ENCODE measurements around the gene LPAR5.

The LPAR5 gene

DNA sequence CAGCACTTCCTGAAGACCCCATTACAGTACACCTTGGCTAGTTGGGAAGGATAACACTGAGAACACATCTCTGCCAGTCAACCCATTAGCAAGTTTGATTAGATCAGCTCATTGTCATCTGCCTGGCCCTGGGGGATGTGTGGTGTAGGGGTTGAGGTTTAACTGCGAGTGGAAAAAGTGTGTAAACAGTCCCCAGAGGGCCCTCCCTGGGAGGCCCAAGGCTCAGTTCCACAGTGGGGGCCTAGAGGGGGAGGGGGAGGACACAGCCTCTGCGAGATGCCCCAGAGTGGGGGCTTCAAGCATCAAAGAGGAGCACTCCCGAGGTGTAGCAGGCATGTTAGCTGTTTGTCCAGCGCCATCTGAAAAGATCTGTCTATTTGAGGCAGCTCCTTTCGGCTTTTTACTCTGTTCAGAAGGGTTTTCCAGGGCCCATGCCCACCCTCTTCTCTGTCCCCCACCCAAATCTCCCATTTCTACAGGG, 344 bp downstream of the LPAR5 start:
- H2BK5ac ChIP-seq (ENCODE audit: low read length) = no peak overlapping the region
- H3K9ac ChIP-seq (ENCODE audit: low read length) = no peak overlapping the region
- peaks cover 8% of the 10 kb centered on the region for H3K4me1 ChIP-seq (ENCODE audit: control insufficient read depth, low read depth, low read length)
- no peak overlapping the region for H4K8ac ChIP-seq (ENCODE audit: low read depth, low read length)
- no peak overlapping the region for H3K4me2 ChIP-seq (ENCODE audit: low read length)
- WGBS (ENCODE audit: extremely low coverage, insufficient coverage, low lambda C conversion rate) = no CpG with 5 or more reads among the region's 5 CpGs
- no peaks in the 10 kb centered on the region for H3K79me2 ChIP-seq (ENCODE audit: control insufficient read depth, insufficient read depth, low read length)
- H4K5ac ChIP-seq (ENCODE audit: low read length) = no peak overlapping the region
- peak; percentile 74 for DNase-seq
- H3K4ac ChIP-seq (ENCODE audit: low read depth, low read length) = no peak overlapping the region
- H3K18ac ChIP-seq (ENCODE audit: low read length) = no peak overlapping the region
- no peaks in the 10 kb centered on the region for H3K36me3 ChIP-seq (ENCODE audit: control insufficient read depth, insufficient read depth, low read length)
- H3K4me3 ChIP-seq (ENCODE audit: low read length) = no peak overlapping the region
- no peaks in the 10 kb centered on the region for H3K27me3 ChIP-seq (ENCODE audit: insufficient read depth, low read length, poor library complexity)
- H3K23ac ChIP-seq (ENCODE audit: low read length) = no peak overlapping the region
- H2BK120ac ChIP-seq (ENCODE audit: low read depth, low read length) = no peak overlapping the region
- no peaks in the 10 kb centered on the region for H3K79me1 ChIP-seq (ENCODE audit: low read length)
- no peak overlapping the region for H3K27ac ChIP-seq (ENCODE audit: low read depth, low read length)
- H3K56ac ChIP-seq (ENCODE audit: low read length) = peak overlapping the region; percentile 30
- H2BK15ac ChIP-seq (replicated peaks; ENCODE audit: low read depth) = no peak overlapping the region
- H2AK5ac ChIP-seq (ENCODE audit: low read length) = no peak overlapping the region

- H2BK15ac ChIP-seq (replicated peaks; ENCODE audit: low read depth) = no peak overlapping the region
- H4K5ac ChIP-seq (ENCODE audit: low read length) = no peak overlapping the region
- no peak overlapping the region for H2BK120ac ChIP-seq (ENCODE audit: low read depth, low read length)
- no peak overlapping the region for H3K9ac ChIP-seq (ENCODE audit: low read length)
- peak overlapping the region; percentile 45 for H3K23ac ChIP-seq (ENCODE audit: low read length)
- no peak overlapping the region for H2BK5ac ChIP-seq (ENCODE audit: low read length)
- H3K4me1 ChIP-seq (ENCODE audit: control insufficient read depth, low read depth, low read length) = peaks cover 8% of the 10 kb centered on the region
- no peaks in the 10 kb centered on the region for H3K36me3 ChIP-seq (ENCODE audit: control insufficient read depth, insufficient read depth, low read length)
- no peak overlapping the region for H3K4me2 ChIP-seq (ENCODE audit: low read length)
- no peaks in the 10 kb centered on the region for H3K27me3 ChIP-seq (ENCODE audit: insufficient read depth, low read length, poor library complexity)
- DNase-seq = no peak
- H3K4ac ChIP-seq (ENCODE audit: low read depth, low read length) = no peak overlapping the region
- no peaks in the 10 kb centered on the region for H3K79me1 ChIP-seq (ENCODE audit: low read length)
- H3K18ac ChIP-seq (ENCODE audit: low read length) = no peak overlapping the region
- H3K4me3 ChIP-seq (ENCODE audit: low read length) = no peak overlapping the region
- no CpG with 5 or more reads among the region's 21 CpGs for WGBS (ENCODE audit: extremely low coverage, insufficient coverage, low lambda C conversion rate)
- H3K79me2 ChIP-seq (ENCODE audit: control insufficient read depth, insufficient read depth, low read length) = no peaks in the 10 kb centered on the region
- H3K56ac ChIP-seq (ENCODE audit: low read length) = peak overlapping the region; percentile 67
- H3K27ac ChIP-seq (ENCODE audit: low read depth, low read length) = no peak overlapping the region
- no peak overlapping the region for H2AK5ac ChIP-seq (ENCODE audit: low read length)
- no peak overlapping the region for H4K8ac ChIP-seq (ENCODE audit: low read depth, low read length)
Measured at GRCh38 chr12:6632026-6632983, 3.5 kb downstream of the LPAR5 start.

DNA sequence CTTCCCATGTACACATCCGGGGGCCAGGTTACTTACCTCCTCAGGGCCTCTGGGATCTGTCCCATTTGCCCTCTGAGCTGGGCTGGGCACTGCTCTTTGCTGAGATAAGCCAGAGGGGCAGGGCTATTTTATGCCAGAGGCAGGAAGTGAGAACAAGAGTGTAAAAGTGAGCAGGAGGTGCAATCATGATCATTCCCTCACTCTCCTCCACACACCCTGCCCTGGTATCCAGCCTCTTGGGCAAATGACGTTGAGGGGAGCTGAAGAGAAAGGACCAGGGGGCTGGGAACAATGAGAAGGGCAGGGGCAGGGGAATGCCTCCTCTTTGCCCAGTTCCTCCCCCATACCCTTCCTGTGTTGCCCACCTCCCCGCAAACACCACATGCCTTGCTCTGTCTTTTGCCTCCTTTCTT, 4.2 kb downstream of the LPAR5 start:
- Histone ChIP-seq H3K27ac (ENCODE audit: low read depth, low read length) (no peak overlapping the region), H3K4me3 (ENCODE audit: low read length) (no peak overlapping the region), H3K27me3 (ENCODE audit: insufficient read depth, low read length, poor library complexity) (no peaks in the 10 kb centered on the region), H3K23ac (ENCODE audit: low read length) (no peak overlapping the region), H3K79me2 (ENCODE audit: control insufficient read depth, insufficient read depth, low read length) (no peaks in the 10 kb centered on the region), H4K8ac (ENCODE audit: low read depth, low read length) (no peak overlapping the region), H3K18ac (ENCODE audit: low read length) (no peak overlapping the region), H3K4ac (ENCODE audit: low read depth, low read length) (no peak overlapping the region), H3K4me1 (ENCODE audit: control insufficient read depth, low read depth, low read length) (peaks cover 8% of the 10 kb centered on the region), H3K9ac (ENCODE audit: low read length) (no peak overlapping the region), H2BK5ac (ENCODE audit: low read length) (no peak overlapping the region), H2AK5ac (ENCODE audit: low read length) (no peak overlapping the region), H2BK15ac (replicated peaks; ENCODE audit: low read depth) (no peak overlapping the region), H3K79me1 (ENCODE audit: low read length) (no peaks in the 10 kb centered on the region), H3K36me3 (ENCODE audit: control insufficient read depth, insufficient read depth, low read length) (no peaks in the 10 kb centered on the region), H3K56ac (ENCODE audit: low read length) (peak overlapping the region; percentile 22), H4K5ac (ENCODE audit: low read length) (no peak overlapping the region), H3K4me2 (ENCODE audit: low read length) (no peak overlapping the region), H2BK120ac (ENCODE audit: low read depth, low read length) (no peak overlapping the region)
- DNase-seq = no peak
- no CpG with 5 or more reads among the region's 3 CpGs for WGBS (ENCODE audit: extremely low coverage, insufficient coverage, low lambda C conversion rate)

GRCh38 chr12:6630736-6631135, 5.0 kb downstream of the LPAR5 start:
- Histone ChIP-seq H3K4me1 (ENCODE audit: control insufficient read depth, low read depth, low read length) (peaks cover 5% of the 10 kb centered on the region), H3K27me3 (ENCODE audit: insufficient read depth, low read length, poor library complexity) (no peaks in the 10 kb centered on the region), H3K23ac (ENCODE audit: low read length) (no peak overlapping the region), H3K79me1 (ENCODE audit: low read length) (no peaks in the 10 kb centered on the region), H3K79me2 (ENCODE audit: control insufficient read depth, insufficient read depth, low read length) (no peaks in the 10 kb centered on the region), H2BK5ac (ENCODE audit: low read length) (no peak overlapping the region), H3K36me3 (ENCODE audit: control insufficient read depth, insufficient read depth, low read length) (no peaks in the 10 kb centered on the region), H3K4me2 (ENCODE audit: low read length) (no peak overlapping the region), H3K9ac (ENCODE audit: low read length) (no peak overlapping the region), H2BK120ac (ENCODE audit: low read depth, low read length) (no peak overlapping the region), H3K4me3 (ENCODE audit: low read length) (no peak overlapping the region), H2BK15ac (replicated peaks; ENCODE audit: low read depth) (no peak overlapping the region), H2AK5ac (ENCODE audit: low read length) (no peak overlapping the region), H3K4ac (ENCODE audit: low read depth, low read length) (no peak overlapping the region), H3K18ac (ENCODE audit: low read length) (no peak overlapping the region), H4K8ac (ENCODE audit: low read depth, low read length) (no peak overlapping the region), H3K27ac (ENCODE audit: low read depth, low read length) (no peak overlapping the region), H4K5ac (ENCODE audit: low read length) (no peak overlapping the region), H3K56ac (ENCODE audit: low read length) (no peak overlapping the region)
- WGBS (ENCODE audit: extremely low coverage, insufficient coverage, low lambda C conversion rate) = no CpG with 5 or more reads among the region's 5 CpGs
- DNase-seq = no peak

DNA sequence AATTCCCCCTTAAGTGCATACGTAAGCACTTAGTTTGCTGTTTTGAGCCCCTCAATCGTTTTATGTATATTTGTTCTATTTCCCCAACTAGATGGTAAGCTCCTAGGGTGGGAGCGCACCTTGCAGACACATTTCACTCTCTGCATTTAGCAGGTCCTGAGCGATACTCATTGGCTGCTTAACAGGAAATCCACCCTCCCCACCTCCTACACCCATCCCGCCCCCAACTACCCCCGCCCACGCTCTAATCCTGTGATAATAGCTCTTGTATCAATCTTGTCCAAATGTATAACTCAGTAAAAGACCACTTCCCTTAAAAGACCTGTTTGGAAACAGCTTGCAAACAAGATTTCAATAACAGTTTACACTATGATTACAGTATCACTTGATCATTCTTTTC, 8.1 kb downstream of the LPAR5 start:
- H2BK5ac ChIP-seq (ENCODE audit: low read length) = no peak overlapping the region
- no peaks in the 10 kb centered on the region for H3K79me1 ChIP-seq (ENCODE audit: low read length)
- no peak overlapping the region for H3K4me3 ChIP-seq (ENCODE audit: low read length)
- no peak overlapping the region for H3K4ac ChIP-seq (ENCODE audit: low read depth, low read length)
- no peak overlapping the region for H3K18ac ChIP-seq (ENCODE audit: low read length)
- no peak overlapping the region for H3K4me2 ChIP-seq (ENCODE audit: low read length)
- H3K23ac ChIP-seq (ENCODE audit: low read length) = no peak overlapping the region
- H4K8ac ChIP-seq (ENCODE audit: low read depth, low read length) = no peak overlapping the region
- H2AK5ac ChIP-seq (ENCODE audit: low read length) = no peak overlapping the region
- no peaks in the 10 kb centered on the region for H3K36me3 ChIP-seq (ENCODE audit: control insufficient read depth, insufficient read depth, low read length)
- H3K27ac ChIP-seq (ENCODE audit: low read depth, low read length) = no peak overlapping the region
- no CpG with 5 or more reads among the region's 7 CpGs for WGBS (ENCODE audit: extremely low coverage, insufficient coverage, low lambda C conversion rate)
- no peak overlapping the region for H3K9ac ChIP-seq (ENCODE audit: low read length)
- H3K79me2 ChIP-seq (ENCODE audit: control insufficient read depth, insufficient read depth, low read length) = no peaks in the 10 kb centered on the region
- DNase-seq = no peak
- no peak overlapping the region for H2BK120ac ChIP-seq (ENCODE audit: low read depth, low read length)
- H4K5ac ChIP-seq (ENCODE audit: low read length) = no peak overlapping the region
- H3K56ac ChIP-seq (ENCODE audit: low read length) = no peak overlapping the region
- no peaks in the 10 kb centered on the region for H3K4me1 ChIP-seq (ENCODE audit: control insufficient read depth, low read depth, low read length)
- no peak overlapping the region for H2BK15ac ChIP-seq (replicated peaks; ENCODE audit: low read depth)
- H3K27me3 ChIP-seq (ENCODE audit: insufficient read depth, low read length, poor library complexity) = no peaks in the 10 kb centered on the region

All from mesendoderm (in vitro differentiated cells).